ENCODE data around the gene ZNF385A. TPM values are rescaled to one million over a fixed set of nuclear protein-coding genes. Genes with fewer than 3 reads are reported as not detected.

ZNF385A gene
- total and polyA plus RNA-seq, 2 of the 4 experiments (the other 2 are of a cell fraction), result 0.36 to 2.5 TPM

DNA sequence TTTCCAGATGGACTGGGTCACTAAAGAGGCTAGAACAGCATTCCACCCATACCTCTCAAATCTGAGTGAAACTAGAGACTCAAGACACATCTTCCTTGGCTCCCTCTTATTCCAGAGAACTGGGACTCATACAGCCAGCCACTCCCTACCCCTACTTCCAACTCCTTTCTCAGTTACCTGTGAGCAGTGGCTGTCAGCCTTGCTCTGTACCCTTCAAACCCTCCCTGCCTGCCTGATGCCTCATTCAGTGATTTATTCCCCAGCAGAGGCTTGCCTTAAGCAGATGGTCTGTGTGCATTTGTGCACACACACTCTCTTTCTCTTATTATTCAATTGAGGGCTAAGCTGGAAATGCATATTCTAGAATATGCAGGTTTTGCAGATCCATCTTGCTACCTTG, 34.9 kb downstream of the ZNF385A start:
- no peak for ATAC-seq (ENCODE audit: low read depth)
- Histone ChIP-seq H3K27me3 (ENCODE audit: control insufficient read depth, insufficient read depth, low read length) (no peaks in the 10 kb centered on the region), H3K36me3 (ENCODE audit: control insufficient read depth, insufficient read depth, low read length) (peaks cover 47% of the 10 kb centered on the region), H4K20me1 (ENCODE audit: insufficient read depth, low read length) (no peaks in the 10 kb centered on the region), H2BK20ac (ENCODE audit: low read depth, low read length) (no peak overlapping the region), H2BK15ac (ENCODE audit: low read depth, low read length) (no peak overlapping the region), H3K23ac (ENCODE audit: low read depth, low read length) (no peak overlapping the region), H3K79me1 (ENCODE audit: low read depth in 1 of 2, low read length in 2 of 2) (0 out of 4 replicates have a peak, but pooled peaks cover 0 to 3% of the 10 kb centered on the region in 2 experiments), H2BK5ac (ENCODE audit: low read depth, low read length, poor library complexity, severe bottlenecking) (no peak overlapping the region), H2BK120ac (ENCODE audit: low read depth, low read length) (no peak overlapping the region), H2AFZ (replicated peaks; ENCODE audit: low read length, poor library complexity) (no peak overlapping the region), H2AK9ac (replicated peaks; ENCODE audit: low read depth, low read length, poor library complexity) (no peak overlapping the region), H3K9me3 (ENCODE audit: control insufficient read depth, insufficient read depth, low read length) (no peaks in the 10 kb centered on the region), H3K4me1 (ENCODE audit: control insufficient read depth, insufficient read depth, low read length) (peaks cover 21% of the 10 kb centered on the region), H3K18ac (ENCODE audit: low read depth, low read length) (no peak overlapping the region), H3K4ac (ENCODE audit: low read depth, low read length) (no peak overlapping the region), H3K56ac (ENCODE audit: extremely low read depth, insufficient read depth, low read length) (no peak overlapping the region), H2AK5ac (ENCODE audit: low read depth, low read length) (no peak overlapping the region), H3K9ac (ENCODE audit: low read depth, low read length) (no peak overlapping the region), H3K14ac (replicated peaks; ENCODE audit: low read depth, low read length) (no peak overlapping the region), H4K8ac (ENCODE audit: low read depth in 2 of 2, low read length in 2 of 2) (no peak overlapping the region), H3K4me3 (ENCODE audit: insufficient read depth, low read depth, low read length) (no peak overlapping the region), H4K91ac (ENCODE audit: insufficient read depth, low read depth, low read length) (no peak overlapping the region), H3K4me2 (ENCODE audit: low read depth, low read length) (no peak overlapping the region), H3K27ac (ENCODE audit: insufficient read depth, low read length) (no peak overlapping the region), H3K9me1 (ENCODE audit: insufficient read depth, low read length) (peaks cover 8% of the 10 kb centered on the region; the same call in 1 of the 2 replicates), H4K5ac (ENCODE audit: low read depth, low read length) (no peak overlapping the region)
- in situ Hi-C loops (cut with MboI; ENCODE audit: low sequenced_read_pairs), result no loop called here
- ChIA-PET POLR2A (ENCODE audit: unreplicated experiment) (no interaction called here), CTCF (no interaction called here)
- no peak for DNase-seq
- no TSS peak for BruUV-seq (replicated peaks)
- TF ChIP-seq POLR2A (IDR thresholded peaks at IDR 0.05; ENCODE audit: low read depth, low read length) (no peak), CHD1 (IDR thresholded peaks at IDR 0.05; ENCODE audit: low read depth, low read length) (no peak), MAZ (IDR thresholded peaks at IDR 0.05; ENCODE audit: borderline replicate concordance, low read depth, low read length) (no peak)
- intact Hi-C loops (cut with micrococcal nuclease), result no loop called here
- dilution Hi-C loops (cut with HindIII; ENCODE audit: low sequenced_read_pairs, unreplicated experiment), result no loop called here
